Ramos (cell line): ENCODE results near the gene SYNE2.
"Not testable (repeated sequence)": the region's sequence is repeated elsewhere in the genome, so short reads cannot be mapped to it uniquely, and the experiment has no call there.

ENCODE experiments used
- in situ Hi-C: fragments of 300-500 bp; cut with MboI; formaldehyde crosslinking; loops from one replicate; pipeline ENCODE4 v1.14.3; 2022; ENCODE audit warnings: low sequenced_read_pairs; ENCODE audit not compliant: unreplicated experiment

Gene SYNE2

GRCh38 chr14:63852817-63853731 is at the start of gene SYNE2:
Gene SYNE2 (plus strand): TSS chr14:63853004. CDS start chr14:63909149, 56,145 bp downstream.
- in situ Hi-C loops: loop anchor here (25.0 kb wide), 1 partner anchor 1459 kb away; no protein-coding TSS in a partner anchor

- in situ Hi-C loops: not testable (repeated sequence)
These were observed 49.5 kb upstream of the SYNE2 start for GRCh38 chr14:63803221-63803791.

GRCh38 chr14:63806064-63806463 is 46.7 kb upstream of the SYNE2 start:
- in situ Hi-C loops: not testable (repeated sequence)

- in situ Hi-C loops: not testable (repeated sequence)
These were observed 41.1 kb upstream of the SYNE2 start for GRCh38 chr14:63811692-63812091.

GRCh38 chr14:63833728-63834127 is 19.1 kb upstream of the SYNE2 start:
- in situ Hi-C loops: no loop called here

- in situ Hi-C loops: no loop called here
These were observed 11.8 kb upstream of the SYNE2 start for GRCh38 chr14:63840981-63841380.

- in situ Hi-C loops: no loop called here
These were observed 9.0 kb upstream of the SYNE2 start for GRCh38 chr14:63843796-63844195.

- in situ Hi-C loops: no loop called here
These were observed 3.9 kb upstream of the SYNE2 start for GRCh38 chr14:63848890-63849289.

- in situ Hi-C loops: loop anchor here (25.0 kb wide), 1 partner anchor 1460 kb away; no protein-coding TSS in a partner anchor
These were observed 460 bp upstream of the SYNE2 start for GRCh38 chr14:63852271-63852816.

GRCh38 chr14:63853831-63854293 is 1.1 kb downstream of the SYNE2 start:
- in situ Hi-C loops: loop anchor here (25.0 kb wide), 1 partner anchor 1458 kb away; no protein-coding TSS in a partner anchor

- in situ Hi-C loops: loop anchor here (25.0 kb wide), 1 partner anchor 1458 kb away; no protein-coding TSS in a partner anchor
These were observed 1.5 kb downstream of the SYNE2 start for GRCh38 chr14:63854330-63854729.

- in situ Hi-C loops: loop anchor here (25.0 kb wide), 1 partner anchor 1457 kb away; no protein-coding TSS in a partner anchor
These were observed 2.5 kb downstream of the SYNE2 start for GRCh38 chr14:63855281-63855680.

GRCh38 chr14:63857466-63858030 is 4.7 kb downstream of the SYNE2 start:
- in situ Hi-C loops: loop anchor here (25.0 kb wide), 1 partner anchor 1455 kb away; no protein-coding TSS in a partner anchor

- in situ Hi-C loops: loop anchor here (25.0 kb wide), 1 partner anchor 1452 kb away; no protein-coding TSS in a partner anchor
These were observed 7.3 kb downstream of the SYNE2 start for GRCh38 chr14:63860146-63860545.

GRCh38 chr14:63862163-63862562 is 9.4 kb downstream of the SYNE2 start:
- in situ Hi-C loops: loop anchor here (25.0 kb wide), 1 partner anchor 1450 kb away; no protein-coding TSS in a partner anchor

GRCh38 chr14:63863004-63863403 is 10.2 kb downstream of the SYNE2 start:
- in situ Hi-C loops: loop anchor here (25.0 kb wide), 1 partner anchor 1449 kb away; no protein-coding TSS in a partner anchor

GRCh38 chr14:63864775-63865174 is 12.0 kb downstream of the SYNE2 start:
- in situ Hi-C loops: loop anchor here (25.0 kb wide), 1 partner anchor 1448 kb away; no protein-coding TSS in a partner anchor

GRCh38 chr14:63867933-63868921 is 15.4 kb downstream of the SYNE2 start:
- in situ Hi-C loops: loop anchor here (25.0 kb wide), 1 partner anchor 1444 kb away; no protein-coding TSS in a partner anchor
